ENCODE results near the gene SCUBE1.
A peak's percentile ranks its signal among the peaks of the same experiment; 100 is the strongest.

Gene SCUBE1

DNA sequence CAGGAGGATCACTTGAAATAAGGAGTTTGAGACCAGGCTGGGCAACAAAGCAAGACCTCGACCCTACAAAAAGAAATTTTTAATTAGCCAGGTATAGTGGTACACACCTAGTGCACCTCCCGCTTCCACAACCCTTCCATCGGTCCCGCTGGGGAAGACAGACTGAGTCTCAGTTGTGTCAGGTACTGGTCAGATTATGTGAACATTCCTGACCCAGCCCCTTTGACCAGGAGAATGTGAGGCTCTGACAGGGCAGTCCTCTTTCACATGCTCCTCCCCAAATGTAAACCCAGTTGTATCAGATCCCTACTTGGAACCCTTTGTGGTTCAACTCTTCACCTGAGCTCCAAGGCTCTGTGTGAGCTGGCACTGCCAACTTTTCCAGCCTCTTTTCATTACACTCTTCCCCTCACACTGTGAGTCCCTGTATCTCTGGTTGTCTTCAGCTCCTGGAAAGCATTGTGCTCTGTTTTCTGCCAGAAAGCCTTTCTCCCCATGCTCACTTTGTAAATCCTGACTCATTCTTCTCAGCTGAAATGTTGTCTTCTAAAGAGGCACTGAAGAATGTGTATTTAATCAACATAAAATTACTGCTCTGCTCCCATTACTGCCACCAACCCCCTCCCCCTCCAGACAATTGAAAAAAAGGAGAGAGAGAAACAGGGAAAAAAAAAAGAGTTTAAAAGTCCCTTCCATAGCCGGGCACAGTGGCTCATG is 154.2 kb downstream of the SCUBE1 start:
- no peak for DNase-seq

DNA sequence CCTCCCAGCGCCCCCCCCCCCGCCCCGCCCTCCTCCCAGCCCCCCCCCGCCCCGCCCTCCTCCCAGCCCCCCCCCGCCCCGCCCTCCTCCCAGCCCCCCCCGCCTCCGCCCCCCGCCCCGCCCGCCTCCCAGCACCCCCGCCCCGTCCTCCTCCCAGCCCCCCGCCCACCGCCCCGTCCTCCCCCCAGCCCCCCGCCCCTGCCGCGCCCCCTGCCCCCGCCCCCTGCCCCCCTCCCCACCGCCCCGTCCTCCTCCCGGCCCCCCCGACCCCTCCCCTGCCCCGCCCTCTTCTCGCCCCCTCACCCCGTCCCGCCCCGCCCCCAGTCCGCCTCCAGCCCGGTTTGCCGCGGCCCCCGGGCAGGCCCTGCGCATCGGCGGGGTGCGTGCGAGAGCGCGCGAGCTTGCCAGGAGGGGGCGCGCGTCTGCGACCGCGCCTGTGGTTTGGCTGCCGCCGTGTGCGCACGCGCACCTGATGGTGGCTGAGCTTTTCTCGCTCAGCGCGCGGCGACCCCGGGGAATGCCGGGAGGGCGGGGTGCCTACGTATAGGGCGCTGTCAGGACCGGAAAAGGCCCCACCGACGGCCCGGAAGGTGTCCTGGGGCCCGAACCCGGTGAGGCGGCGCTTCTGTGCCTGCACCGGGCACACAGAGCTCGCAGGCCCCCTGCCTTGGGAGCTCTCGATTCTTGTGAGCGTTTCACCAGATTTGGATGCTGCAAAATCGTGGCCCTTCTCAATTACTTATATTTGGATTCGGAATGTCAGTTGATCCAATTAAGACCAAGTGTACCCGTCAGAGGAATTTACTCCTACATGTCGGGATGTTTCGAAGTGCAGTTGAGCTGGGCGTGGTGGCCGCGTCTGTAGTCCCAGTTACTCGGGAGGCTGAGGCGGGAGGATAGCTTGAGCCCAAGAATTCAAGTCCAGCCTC is 155.7 kb downstream of the SCUBE1 start:
- DNase-seq = peak; percentile 50

- no peak for DNase-seq
Observed at GRCh38 chr22:43186272-43187170, 156.7 kb downstream of the SCUBE1 start, which contains the start of gene TTLL12. Gene TTLL12 (minus strand): TSS chr22:43187134. CDS start chr22:43187069, 65 bp downstream.

DNA sequence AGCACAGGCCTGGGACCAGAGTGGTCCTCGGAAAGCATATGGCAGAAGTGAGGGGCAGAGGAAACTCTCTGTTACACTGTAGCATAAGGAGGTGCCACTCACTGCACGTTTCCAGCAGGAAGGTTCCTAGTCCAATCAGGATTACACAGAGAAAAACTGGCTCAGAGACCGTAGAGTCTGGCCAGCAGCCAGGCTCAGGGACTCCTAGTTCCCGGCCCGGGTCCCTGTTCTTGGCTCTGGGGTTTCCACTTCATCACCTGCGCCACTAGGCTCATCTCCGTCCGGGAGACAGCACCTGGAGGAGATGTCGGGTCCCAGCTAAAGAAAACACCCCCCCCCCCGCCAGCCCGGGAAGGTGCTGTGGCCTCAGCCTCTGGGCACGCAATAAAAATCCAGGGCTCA is 157.3 kb downstream of the SCUBE1 start:
- no peak for DNase-seq

DNA sequence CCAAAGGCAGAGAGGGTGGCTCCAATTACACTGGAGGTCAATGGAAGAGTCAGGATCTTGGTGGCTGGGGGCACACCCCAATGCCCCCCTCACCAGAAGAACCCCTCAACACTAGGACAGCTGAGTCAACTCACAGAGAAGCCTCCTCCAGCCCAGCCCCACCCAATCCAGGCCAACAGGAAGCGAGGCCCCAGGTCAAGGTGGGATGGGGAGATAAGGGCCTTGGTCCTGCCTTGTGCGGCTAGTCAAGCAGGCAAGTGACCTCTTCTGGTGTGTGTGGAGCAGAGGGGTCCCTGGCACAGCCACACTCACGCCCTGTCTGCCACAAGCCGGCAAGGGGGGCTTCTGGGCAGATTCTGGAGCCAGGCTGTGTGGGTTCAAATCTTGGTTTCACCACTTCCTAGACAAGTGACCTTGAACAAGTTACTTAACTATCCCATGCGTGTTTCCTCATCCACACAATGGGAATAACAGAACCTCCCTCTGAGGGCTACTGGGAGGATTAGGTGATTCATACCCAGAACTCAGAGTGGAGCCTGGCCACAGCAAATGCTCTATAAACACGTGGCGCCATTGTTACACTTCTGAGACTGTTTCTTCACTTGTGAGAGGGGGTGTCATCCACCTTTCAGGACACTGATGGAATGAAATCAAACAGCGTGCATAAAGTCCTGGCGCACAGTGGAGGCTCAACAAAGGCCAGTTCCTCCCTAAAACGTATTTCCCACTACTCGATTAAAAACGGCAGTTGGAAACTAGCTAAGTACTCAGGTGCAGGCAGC is 159.5 kb downstream of the SCUBE1 start:
- DNase-seq = no peak

GRCh38 chr22:43182726-43183125 is 160.4 kb downstream of the SCUBE1 start:
- no peak for DNase-seq

- no peak for DNase-seq
Observed at GRCh38 chr22:43182118-43182517, 161.1 kb downstream of the SCUBE1 start.

DNA sequence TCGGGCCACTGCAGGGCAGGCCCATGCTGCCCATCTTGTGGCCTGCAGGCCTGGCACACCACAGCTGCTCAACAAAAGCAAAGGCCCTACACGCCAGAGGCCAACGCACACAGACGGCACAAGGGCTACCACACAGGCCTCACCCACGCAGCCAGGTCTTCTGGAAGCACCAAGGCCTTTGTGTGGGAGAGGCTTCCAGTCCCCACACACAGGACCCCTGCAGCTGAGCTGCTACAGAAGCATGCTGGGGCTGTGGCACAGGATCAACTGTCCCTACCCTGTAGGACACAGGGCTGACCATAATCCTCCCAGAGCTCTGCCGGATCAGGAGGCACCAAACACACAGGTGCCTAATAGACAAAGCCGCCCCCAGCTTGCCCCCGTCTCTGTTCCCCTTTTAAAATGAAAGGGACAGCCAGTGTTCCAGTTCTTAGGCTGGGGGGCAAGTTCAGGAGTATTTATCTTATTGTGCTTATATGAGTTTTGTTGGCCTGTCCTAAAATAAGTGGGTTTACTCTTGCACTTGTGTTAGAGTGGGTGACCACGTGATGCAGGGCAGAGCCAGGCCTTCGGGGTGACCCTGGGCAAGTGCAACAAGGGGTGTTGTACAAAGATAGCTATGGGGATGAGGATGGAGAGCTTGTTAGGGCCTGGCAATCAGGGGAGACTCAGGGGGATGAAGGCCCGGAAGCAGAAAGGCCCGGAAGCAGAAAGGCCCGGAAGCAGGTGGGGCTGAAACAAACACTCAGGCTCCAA is 161.7 kb downstream of the SCUBE1 start:
- no peak for DNase-seq

DNA sequence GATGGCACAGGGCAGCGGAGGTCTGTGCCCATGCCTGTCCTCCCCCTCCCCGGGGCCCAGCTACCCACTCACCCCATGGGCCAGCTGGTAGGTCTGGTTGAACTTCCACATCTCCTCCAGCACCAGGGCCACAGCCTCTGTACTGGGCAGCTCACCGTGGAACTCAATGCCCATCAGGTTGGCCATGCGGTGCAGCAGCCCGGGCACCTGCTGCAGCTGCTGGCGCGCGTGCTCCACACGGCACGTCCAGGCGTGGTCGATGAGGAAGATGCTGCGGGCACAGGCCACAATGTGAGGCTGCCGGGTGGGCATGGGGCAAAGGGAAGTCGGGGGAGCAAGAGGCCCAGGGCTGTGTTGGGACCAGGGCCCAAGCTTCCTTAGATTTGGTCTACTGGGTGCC is 162.5 kb downstream of the SCUBE1 start:
- DNase-seq = no peak

- DNase-seq = no peak
Observed at GRCh38 chr22:43179911-43180195, 163.3 kb downstream of the SCUBE1 start.

GRCh38 chr22:43179146-43179910 is 163.8 kb downstream of the SCUBE1 start:
- no peak for DNase-seq

GRCh38 chr22:43177479-43177878 is 165.7 kb downstream of the SCUBE1 start:
- DNase-seq = no peak

GRCh38 chr22:43176090-43176489 is 167.1 kb downstream of the SCUBE1 start:
- DNase-seq = no peak

GRCh38 chr22:43174941-43175531 is 168.1 kb downstream of the SCUBE1 start:
- no peak for DNase-seq

GRCh38 chr22:43173976-43174720 is 169.0 kb downstream of the SCUBE1 start:
- no peak for DNase-seq

DNA sequence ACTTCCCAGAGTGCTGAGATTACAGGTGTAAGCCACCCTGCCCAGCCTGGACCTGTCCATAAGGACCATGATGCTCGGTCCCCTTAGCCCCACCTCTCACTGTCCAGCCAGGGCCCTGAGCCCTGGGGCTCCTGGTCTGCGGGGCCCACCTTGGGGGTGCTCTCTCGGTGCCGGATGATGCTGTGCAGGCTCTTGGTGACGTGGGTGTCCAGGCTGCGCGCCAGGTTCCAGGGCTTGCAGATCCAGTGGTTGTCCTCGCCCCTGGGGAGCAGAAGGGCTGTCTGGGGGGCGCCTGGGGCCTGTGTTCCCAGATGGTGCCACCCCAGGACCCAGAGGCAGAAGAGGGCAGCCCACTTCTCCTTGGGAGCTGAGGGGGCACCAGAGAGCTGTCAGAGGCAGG is 169.6 kb downstream of the SCUBE1 start:
- no peak for DNase-seq

- DNase-seq = no peak
Observed at GRCh38 chr22:43172191-43172590, 171.0 kb downstream of the SCUBE1 start.

DNA sequence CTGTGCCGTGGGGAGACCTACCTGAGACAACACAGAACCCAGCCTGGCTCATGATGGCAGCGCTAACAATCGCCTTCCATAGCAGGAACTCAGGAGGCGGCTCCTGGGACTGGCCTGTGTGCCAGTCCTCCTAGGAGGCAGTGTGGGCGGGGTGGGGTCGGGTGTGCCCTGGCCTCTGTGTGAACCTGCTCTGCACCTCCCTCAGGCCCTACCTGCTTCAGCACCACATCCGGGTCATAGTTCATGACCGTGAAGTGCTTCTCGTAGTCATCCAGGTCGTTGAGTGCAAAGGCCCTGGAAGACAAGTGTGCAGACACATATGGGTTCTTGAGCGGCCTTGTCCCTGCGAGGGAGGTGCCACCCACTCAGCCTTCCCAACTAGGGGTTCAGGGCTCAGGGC is 171.6 kb downstream of the SCUBE1 start:
- no peak for DNase-seq

DNA sequence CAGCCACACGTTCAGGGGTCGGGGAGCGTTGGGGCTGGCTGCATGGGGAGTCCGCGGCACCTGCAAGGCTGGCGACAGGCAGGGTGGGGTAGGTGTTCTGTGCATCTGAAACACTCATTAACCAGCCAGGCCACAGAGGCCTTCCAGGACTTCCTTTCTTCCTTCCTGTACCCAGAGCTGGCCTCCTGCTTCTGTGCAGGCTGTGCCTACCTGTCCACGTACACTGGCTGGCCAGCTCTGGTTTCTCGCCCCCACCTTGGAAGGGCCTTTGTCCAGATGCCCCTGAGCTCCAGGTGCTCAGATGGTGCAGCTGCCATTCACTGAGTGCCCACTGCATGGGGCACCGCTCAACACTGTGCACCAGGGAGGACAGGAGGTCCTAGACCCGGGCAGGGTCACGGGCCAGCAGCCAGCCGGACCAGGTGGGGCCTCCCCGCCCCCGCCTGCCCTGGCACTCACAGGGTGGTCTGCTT is 172.1 kb downstream of the SCUBE1 start:
- no peak for DNase-seq

DNA sequence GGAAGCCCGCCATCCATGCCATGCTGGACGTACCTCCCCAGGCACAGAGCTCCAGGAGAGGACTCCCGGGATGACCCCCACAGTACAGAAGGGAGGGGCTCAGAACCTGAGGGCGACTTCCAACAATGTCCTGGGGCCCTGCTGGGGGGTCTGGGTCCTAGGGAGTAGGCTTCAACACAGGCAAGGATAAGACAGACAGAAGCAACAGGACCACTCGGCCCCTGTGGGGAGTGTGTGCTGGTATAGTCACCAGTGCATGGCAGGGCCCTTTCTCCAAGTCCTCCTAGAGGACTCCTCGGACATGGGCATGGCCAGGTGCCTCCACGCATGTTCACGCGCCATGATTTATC is 173.1 kb downstream of the SCUBE1 start:
- DNase-seq = no peak
